ENCODE results near the gene SMURF2.

Gene SMURF2

DNA sequence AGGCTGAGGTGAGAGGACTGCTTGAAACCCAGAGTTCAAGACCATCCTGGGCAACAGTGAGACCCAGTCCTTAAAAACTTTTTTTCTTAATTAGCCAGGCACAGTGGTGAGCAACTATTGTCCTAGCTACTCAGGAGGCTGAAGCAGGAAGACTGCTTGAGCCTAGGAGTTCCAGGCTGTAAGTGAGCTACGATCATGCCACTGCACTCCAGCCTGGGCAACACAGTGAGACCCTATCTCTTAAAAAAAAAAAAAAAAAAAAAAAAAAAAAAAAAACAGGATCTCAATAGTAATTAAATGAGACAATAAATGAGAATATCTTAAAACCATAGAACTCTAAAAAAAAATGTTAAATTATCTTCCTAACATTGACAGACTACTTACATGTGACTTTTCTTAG, 14.3 kb downstream of the SMURF2 start:
- no peak overlapping the region for H3K27ac ChIP-seq (ENCODE audit: low read length)
- H3K36me3 ChIP-seq (ENCODE audit: insufficient read depth, low read depth, low read length) = no peaks in the 10 kb centered on the region
- no peak overlapping the region for H3K9ac ChIP-seq (ENCODE audit: low read depth, low read length)
- H3K4me1 ChIP-seq (ENCODE audit: insufficient read depth, low read length) = 0 out of 2 replicates have a peak, but pooled peaks cover 2% of the 10 kb centered on the region
- no peaks in the 10 kb centered on the region for H3K9me3 ChIP-seq (ENCODE audit: insufficient read depth, low read depth, low read length)
- H3K4me3 ChIP-seq (ENCODE audit: low read length) = no peak overlapping the region
- H3K27me3 ChIP-seq (ENCODE audit: insufficient read depth, low read length) = no peaks in the 10 kb centered on the region

DNA sequence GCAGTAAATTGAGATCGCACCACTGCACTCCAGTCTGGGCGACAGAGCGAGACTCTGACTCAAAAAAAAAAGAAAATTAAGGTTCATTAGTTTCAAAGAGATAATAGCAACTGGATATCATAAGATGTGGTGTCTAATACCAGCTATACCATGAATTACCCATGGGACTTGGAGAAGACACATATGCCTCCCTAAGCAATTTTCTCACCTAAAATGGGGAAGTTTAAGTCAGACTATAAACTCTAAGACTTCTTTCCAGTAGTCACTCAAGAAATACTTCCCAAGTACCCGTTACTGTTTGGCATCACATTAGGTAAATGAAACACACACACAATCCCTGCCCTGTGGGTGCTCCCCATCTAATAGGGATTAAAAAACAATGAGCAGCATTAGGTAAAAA, 22.6 kb downstream of the SMURF2 start:
- H3K27ac ChIP-seq (ENCODE audit: low read length) = no peak overlapping the region
- H3K27me3 ChIP-seq (ENCODE audit: insufficient read depth, low read length) = no peaks in the 10 kb centered on the region
- H3K36me3 ChIP-seq (ENCODE audit: insufficient read depth, low read depth, low read length) = no peaks in the 10 kb centered on the region

DNA sequence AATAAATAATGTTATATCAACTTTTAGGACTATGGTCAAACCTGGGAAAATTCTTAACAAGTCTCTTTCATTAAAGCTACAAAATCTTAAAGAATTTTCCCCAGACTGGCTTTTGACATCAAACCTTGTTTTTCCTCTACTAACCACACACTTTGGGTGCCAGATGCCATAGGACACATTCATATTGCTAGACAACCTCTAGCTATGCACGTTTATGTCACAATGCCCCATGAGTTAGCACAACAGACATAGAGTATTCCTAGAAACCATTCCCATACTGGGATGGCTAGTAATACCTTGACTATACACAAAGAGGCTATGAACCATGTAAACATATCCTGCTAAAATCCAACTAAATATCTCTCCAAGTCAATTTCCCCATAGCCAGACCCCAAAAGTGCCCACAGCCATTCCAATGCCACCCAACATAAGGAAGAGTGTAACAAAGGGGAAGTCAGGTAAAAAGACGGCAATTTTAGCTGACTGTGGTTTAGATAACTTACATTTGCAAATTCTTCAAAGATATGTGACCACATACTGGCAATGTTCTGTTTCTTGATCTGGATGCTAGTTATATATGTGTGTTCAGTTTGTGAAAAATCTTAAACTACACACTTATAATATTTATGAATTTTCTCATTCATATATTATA, 23.4 kb downstream of the SMURF2 start:
- Histone ChIP-seq H3K36me3 (ENCODE audit: insufficient read depth, low read depth, low read length) (no peaks in the 10 kb centered on the region), H3K4me3 (ENCODE audit: low read length) (no peak overlapping the region), H3K9ac (ENCODE audit: low read depth, low read length) (no peak overlapping the region), H3K9me3 (ENCODE audit: insufficient read depth, low read depth, low read length) (no peaks in the 10 kb centered on the region), H3K27me3 (ENCODE audit: insufficient read depth, low read length) (no peaks in the 10 kb centered on the region), H3K4me1 (ENCODE audit: insufficient read depth, low read length) (no peaks in the 10 kb centered on the region), H3K27ac (ENCODE audit: low read length) (no peak overlapping the region)

More for the DNA sequence above, 22.6 kb downstream of the SMURF2 start:
- Histone ChIP-seq H3K4me1 (ENCODE audit: insufficient read depth, low read length) (no peaks in the 10 kb centered on the region), H3K9me3 (ENCODE audit: insufficient read depth, low read depth, low read length) (no peaks in the 10 kb centered on the region), H3K9ac (ENCODE audit: low read depth, low read length) (no peak overlapping the region), H3K4me3 (ENCODE audit: low read length) (no peak overlapping the region)

DNA sequence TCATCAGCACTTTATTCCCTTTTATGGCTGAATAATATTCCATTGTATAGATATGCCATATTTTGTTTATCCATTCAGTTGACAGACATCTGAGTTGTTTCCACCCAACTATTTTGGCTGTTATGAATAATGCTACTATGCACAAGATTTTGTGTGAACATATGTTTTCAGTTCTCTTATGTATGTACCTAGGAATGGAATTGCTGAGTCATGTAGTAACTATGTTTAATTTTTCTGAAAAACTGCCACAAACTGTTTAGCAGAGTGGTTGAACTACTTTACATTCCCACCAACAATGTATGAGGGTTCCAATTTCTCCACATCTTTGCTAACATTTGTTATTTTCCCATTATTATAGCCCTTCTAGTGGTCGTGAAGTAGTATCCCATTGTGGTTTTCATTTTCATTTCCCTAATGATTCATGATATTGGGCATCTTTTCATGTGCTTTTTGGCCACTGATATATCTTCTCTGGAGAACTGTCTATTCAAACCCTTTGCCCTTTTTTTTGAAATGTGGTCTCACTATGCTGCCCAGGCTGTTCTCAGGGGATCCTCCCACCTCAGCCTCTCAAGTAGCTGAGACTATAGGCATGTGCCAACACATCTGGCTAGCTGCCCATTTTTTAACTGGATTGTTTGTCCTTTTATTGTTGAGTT, 26.3 kb downstream of the SMURF2 start:
- H3K9ac ChIP-seq (ENCODE audit: low read depth, low read length) = no peak overlapping the region
- no peak overlapping the region for H3K27ac ChIP-seq (ENCODE audit: low read length)
- H3K4me1 ChIP-seq (ENCODE audit: insufficient read depth, low read length) = no peaks in the 10 kb centered on the region
- H3K36me3 ChIP-seq (ENCODE audit: insufficient read depth, low read depth, low read length) = no peaks in the 10 kb centered on the region
- no peak overlapping the region for H3K4me3 ChIP-seq (ENCODE audit: low read length)
- no peaks in the 10 kb centered on the region for H3K9me3 ChIP-seq (ENCODE audit: insufficient read depth, low read depth, low read length)
- no peaks in the 10 kb centered on the region for H3K27me3 ChIP-seq (ENCODE audit: insufficient read depth, low read length)

DNA sequence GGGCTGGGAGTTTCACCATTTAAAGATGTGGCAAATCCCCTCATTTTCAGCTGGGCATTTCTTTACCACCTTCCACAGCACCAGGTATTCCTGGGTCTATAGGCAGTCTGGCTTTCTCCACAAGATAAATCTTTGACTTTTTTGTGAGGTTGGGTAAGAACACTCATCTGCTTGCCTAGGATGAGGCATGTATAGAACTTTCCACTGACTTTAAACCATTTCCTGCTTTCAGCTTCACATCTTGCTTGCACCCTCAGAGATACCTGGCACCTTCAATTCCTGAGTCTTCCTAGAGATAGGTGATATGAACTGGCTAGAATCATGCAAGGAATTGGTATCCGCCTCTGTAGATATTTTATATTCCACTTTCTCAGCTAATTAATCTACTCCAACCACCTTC, 27.9 kb downstream of the SMURF2 start:
- no peaks in the 10 kb centered on the region for H3K27me3 ChIP-seq (ENCODE audit: insufficient read depth, low read length)
- no peaks in the 10 kb centered on the region for H3K4me1 ChIP-seq (ENCODE audit: insufficient read depth, low read length)
- no peak overlapping the region for H3K27ac ChIP-seq (ENCODE audit: low read length)
- no peak overlapping the region for H3K4me3 ChIP-seq (ENCODE audit: low read length)
- H3K9ac ChIP-seq (ENCODE audit: low read depth, low read length) = no peak overlapping the region
- H3K36me3 ChIP-seq (ENCODE audit: insufficient read depth, low read depth, low read length) = no peaks in the 10 kb centered on the region
- no peaks in the 10 kb centered on the region for H3K9me3 ChIP-seq (ENCODE audit: insufficient read depth, low read depth, low read length)

DNA sequence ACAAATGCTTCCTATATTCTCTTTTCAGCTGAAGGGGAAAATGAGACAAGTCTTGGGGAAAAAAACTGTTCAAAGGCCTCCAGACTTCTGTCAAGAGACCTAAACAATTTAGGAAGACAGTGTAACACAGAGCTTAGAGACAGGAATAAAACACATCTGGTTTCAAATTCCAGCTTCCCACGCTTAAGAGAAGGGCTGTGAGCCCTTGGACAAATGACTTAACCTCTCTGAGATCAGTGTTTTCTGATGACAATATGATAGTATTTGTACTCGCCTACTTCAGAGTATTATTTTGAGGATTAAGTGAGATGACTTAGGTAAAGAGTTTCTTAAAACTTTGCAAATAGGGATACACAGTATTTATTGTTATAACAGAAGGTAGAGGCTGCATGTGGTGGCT, 29.5 kb downstream of the SMURF2 start:
- no peaks in the 10 kb centered on the region for H3K9me3 ChIP-seq (ENCODE audit: insufficient read depth, low read depth, low read length)
- no peak overlapping the region for H3K9ac ChIP-seq (ENCODE audit: low read depth, low read length)
- no peak overlapping the region for H3K4me3 ChIP-seq (ENCODE audit: low read length)
- H3K36me3 ChIP-seq (ENCODE audit: insufficient read depth, low read depth, low read length) = no peaks in the 10 kb centered on the region
- H3K27me3 ChIP-seq (ENCODE audit: insufficient read depth, low read length) = no peaks in the 10 kb centered on the region
- H3K27ac ChIP-seq (ENCODE audit: low read length) = no peak overlapping the region
- no peaks in the 10 kb centered on the region for H3K4me1 ChIP-seq (ENCODE audit: insufficient read depth, low read length)

DNA sequence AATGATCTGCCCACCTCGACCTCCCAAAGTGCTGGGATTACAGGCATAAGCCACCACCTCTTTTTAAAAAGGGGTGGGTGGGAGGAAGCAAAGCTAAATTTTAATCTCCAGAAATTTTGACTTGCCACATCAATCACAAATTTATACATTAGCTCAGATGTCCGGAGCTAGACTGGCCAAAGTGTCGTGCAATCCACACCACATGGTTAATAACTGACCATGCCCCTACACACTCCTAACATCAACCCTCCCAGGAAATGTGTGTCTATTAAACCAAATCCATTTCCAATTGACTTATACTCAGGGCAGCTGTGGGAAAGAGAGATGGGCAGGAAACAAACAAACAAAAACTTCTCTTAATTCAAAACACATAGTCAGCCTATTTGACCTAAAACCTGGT, 29.9 kb downstream of the SMURF2 start:
- Histone ChIP-seq H3K36me3 (ENCODE audit: insufficient read depth, low read depth, low read length) (no peaks in the 10 kb centered on the region), H3K27me3 (ENCODE audit: insufficient read depth, low read length) (no peaks in the 10 kb centered on the region), H3K4me1 (ENCODE audit: insufficient read depth, low read length) (no peaks in the 10 kb centered on the region), H3K27ac (ENCODE audit: low read length) (no peak overlapping the region), H3K9me3 (ENCODE audit: insufficient read depth, low read depth, low read length) (no peaks in the 10 kb centered on the region), H3K9ac (ENCODE audit: low read depth, low read length) (no peak overlapping the region), H3K4me3 (ENCODE audit: low read length) (no peak overlapping the region)

DNA sequence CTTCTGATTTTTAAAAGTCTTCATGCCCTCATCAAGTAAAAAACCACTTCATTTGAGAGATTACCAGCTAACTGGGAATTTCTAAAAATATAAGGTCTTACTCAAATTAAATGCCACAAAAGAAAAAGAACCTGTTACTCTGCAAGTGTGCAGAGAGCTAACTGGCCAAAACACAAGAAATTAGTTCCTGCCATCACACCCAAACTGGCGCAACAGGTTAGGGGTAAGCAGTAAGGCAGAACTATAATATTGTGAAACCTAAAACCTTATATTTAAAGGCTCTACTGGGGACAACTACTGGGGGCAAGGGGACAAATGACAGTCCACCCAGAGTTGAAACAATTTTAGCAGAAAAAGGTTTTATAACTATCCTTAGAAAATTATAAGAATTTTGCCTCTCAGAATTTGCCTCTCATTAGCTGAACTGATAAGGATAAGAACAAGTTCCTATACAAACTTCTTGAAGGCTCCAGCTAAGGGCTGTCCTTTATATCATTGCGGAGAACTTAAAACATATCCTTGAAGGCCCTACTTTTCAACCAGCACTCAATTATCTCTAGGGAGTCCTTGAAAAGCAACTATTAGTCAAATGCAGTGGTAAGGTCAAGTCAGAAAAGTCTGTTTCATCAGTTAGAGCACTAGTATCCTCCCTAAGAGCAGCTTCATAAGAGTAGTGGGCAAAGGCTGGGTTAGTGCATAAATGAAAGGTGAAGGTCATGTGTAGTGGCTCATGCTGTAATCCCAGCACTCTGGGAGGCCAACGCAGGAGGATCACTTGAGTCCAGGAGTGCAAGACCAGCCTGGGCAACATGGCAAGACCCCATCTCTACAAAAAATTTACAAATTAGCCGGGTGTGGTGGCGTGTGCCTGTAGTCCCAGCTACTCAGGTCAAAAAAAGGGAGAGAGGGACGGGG, 31.5 kb downstream of the SMURF2 start:
- no peaks in the 10 kb centered on the region for H3K36me3 ChIP-seq (ENCODE audit: insufficient read depth, low read depth, low read length)
- H3K4me3 ChIP-seq (ENCODE audit: low read length) = no peak overlapping the region
- no peak overlapping the region for H3K27ac ChIP-seq (ENCODE audit: low read length)
- H3K9me3 ChIP-seq (ENCODE audit: insufficient read depth, low read depth, low read length) = no peaks in the 10 kb centered on the region
- H3K4me1 ChIP-seq (ENCODE audit: insufficient read depth, low read length) = no peaks in the 10 kb centered on the region
- no peaks in the 10 kb centered on the region for H3K27me3 ChIP-seq (ENCODE audit: insufficient read depth, low read length)
- H3K9ac ChIP-seq (ENCODE audit: low read depth, low read length) = no peak overlapping the region

DNA sequence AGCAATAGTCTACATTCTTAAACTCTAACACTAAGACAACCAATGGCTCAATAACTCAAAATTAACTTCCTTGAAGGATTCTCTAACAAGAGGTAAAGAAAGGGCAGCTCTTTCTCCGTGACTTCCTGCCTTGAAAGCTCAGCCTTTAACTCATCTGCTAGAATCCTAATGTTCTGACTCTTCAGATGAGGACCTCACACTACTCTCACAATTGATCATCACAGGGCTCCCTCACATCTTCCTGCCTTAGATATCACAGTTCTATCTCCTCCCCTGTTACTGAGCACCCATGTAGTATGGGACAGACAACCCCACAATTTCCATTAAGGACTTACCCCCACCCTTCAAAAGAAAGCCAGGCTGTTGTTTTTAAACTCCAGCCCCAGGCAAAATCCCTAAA, 33.5 kb downstream of the SMURF2 start:
- Histone ChIP-seq H3K36me3 (ENCODE audit: insufficient read depth, low read depth, low read length) (no peaks in the 10 kb centered on the region), H3K9me3 (ENCODE audit: insufficient read depth, low read depth, low read length) (no peaks in the 10 kb centered on the region), H3K27ac (ENCODE audit: low read length) (no peak overlapping the region), H3K4me1 (ENCODE audit: insufficient read depth, low read length) (no peaks in the 10 kb centered on the region), H3K4me3 (ENCODE audit: low read length) (no peak overlapping the region), H3K9ac (ENCODE audit: low read depth, low read length) (no peak overlapping the region), H3K27me3 (ENCODE audit: insufficient read depth, low read length) (no peaks in the 10 kb centered on the region)

DNA sequence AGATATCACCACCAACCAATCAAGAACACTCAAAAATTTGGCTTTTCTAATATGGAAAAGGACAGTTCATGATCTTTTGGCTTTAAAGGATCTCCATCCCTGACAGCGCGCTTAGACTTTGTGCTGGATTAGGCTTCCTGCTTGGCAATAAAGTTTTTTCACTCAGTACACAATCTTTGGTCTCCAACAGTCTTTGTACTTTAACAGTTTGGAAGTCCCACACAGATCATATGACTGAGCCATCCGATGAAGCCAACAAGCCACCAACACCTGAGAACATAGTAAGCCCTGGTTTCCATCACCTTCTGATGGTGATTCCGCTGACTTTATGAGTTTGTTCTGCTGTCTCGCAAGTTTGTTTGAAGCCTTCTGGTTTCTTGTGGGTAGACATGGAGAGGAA, 34.3 kb downstream of the SMURF2 start:
- Histone ChIP-seq H3K4me3 (ENCODE audit: low read length) (no peak overlapping the region), H3K4me1 (ENCODE audit: insufficient read depth, low read length) (no peaks in the 10 kb centered on the region; the same call in 1 of the 2 replicates), H3K36me3 (ENCODE audit: insufficient read depth, low read depth, low read length) (no peaks in the 10 kb centered on the region), H3K9me3 (ENCODE audit: insufficient read depth, low read depth, low read length) (no peaks in the 10 kb centered on the region), H3K27ac (ENCODE audit: low read length) (no peak overlapping the region), H3K27me3 (ENCODE audit: insufficient read depth, low read length) (no peaks in the 10 kb centered on the region), H3K9ac (ENCODE audit: low read depth, low read length) (no peak overlapping the region)

DNA sequence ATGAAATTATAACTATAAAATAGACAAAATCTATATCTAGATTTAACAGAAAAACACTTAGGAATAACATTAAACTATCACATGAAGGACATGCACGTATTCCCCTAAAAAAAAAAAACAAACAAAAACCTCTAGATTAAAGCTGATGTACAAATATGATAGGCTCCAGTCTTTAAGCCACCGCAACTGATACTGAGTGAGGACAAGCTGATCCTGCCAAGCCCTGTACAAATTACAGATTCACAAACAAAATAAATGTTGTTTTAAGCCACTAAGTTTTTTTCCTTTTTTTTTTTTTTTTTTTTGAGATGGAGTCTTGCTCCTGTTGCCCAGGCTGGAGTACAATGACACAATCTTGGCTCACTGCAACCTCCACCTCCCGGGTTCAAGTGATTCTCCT, 35.3 kb downstream of the SMURF2 start:
- H3K4me1 ChIP-seq (ENCODE audit: insufficient read depth, low read length) = no peaks in the 10 kb centered on the region; the same call in 1 of the 2 replicates
- H3K27ac ChIP-seq (ENCODE audit: low read length) = no peak overlapping the region
- H3K4me3 ChIP-seq (ENCODE audit: low read length) = no peak overlapping the region
- H3K9ac ChIP-seq (ENCODE audit: low read depth, low read length) = no peak overlapping the region
- H3K36me3 ChIP-seq (ENCODE audit: insufficient read depth, low read depth, low read length) = no peaks in the 10 kb centered on the region
- H3K27me3 ChIP-seq (ENCODE audit: insufficient read depth, low read length) = no peaks in the 10 kb centered on the region
- no peaks in the 10 kb centered on the region for H3K9me3 ChIP-seq (ENCODE audit: insufficient read depth, low read depth, low read length)
